HG03558 (cell line): ENCODE data around the gene TAF13.

Experiments used
- ATAC-seq: cut with Tn5 transposase; IDR thresholded peaks from one replicate; pipeline ENCODE4 v1.9.1; 2021; ENCODE audit warnings: moderate number of reproducible peaks; ENCODE audit not compliant: unreplicated experiment; ENCODE audit errors: extremely low read depth

Gene TAF13

GRCh38 chr1:109075531-109076490, at the start of gene TAF13:
Gene TAF13 (minus strand): TSS chr1:109076003. CDS start chr1:109075947, 56 bp downstream.
- peak; percentile 98 for ATAC-seq

- no peak for ATAC-seq
Measured at GRCh38 chr1:109120356-109120755, 44.6 kb upstream of the TAF13 start.

GRCh38 chr1:109118089-109118488, 42.3 kb upstream of the TAF13 start:
- ATAC-seq: no peak

- no peak for ATAC-seq
Measured at GRCh38 chr1:109116286-109116685, 40.5 kb upstream of the TAF13 start.

GRCh38 chr1:109115685-109116084, 39.9 kb upstream of the TAF13 start:
- no peak for ATAC-seq

- no peak for ATAC-seq
Measured at GRCh38 chr1:109114342-109114674, 38.5 kb upstream of the TAF13 start.

- no peak for ATAC-seq
Measured at GRCh38 chr1:109113590-109114341, 38.0 kb upstream of the TAF13 start, which contains the start of gene ELAPOR1. Gene ELAPOR1 (plus strand): TSS chr1:109114115. CDS start chr1:109114184, 69 bp downstream.

- no peak for ATAC-seq
Measured at GRCh38 chr1:109112652-109113285, 37.0 kb upstream of the TAF13 start.

GRCh38 chr1:109112056-109112651, 36.4 kb upstream of the TAF13 start:
- ATAC-seq: no peak

- ATAC-seq: no peak
Measured at GRCh38 chr1:109111386-109112055, 35.7 kb upstream of the TAF13 start.

GRCh38 chr1:109109906-109110305, 34.1 kb upstream of the TAF13 start:
- ATAC-seq: no peak

- no peak for ATAC-seq
Measured at GRCh38 chr1:109107785-109108184, 32.0 kb upstream of the TAF13 start.

GRCh38 chr1:109105881-109106280, 30.1 kb upstream of the TAF13 start:
- no peak for ATAC-seq

GRCh38 chr1:109104364-109105151, 28.8 kb upstream of the TAF13 start:
- no peak for ATAC-seq

GRCh38 chr1:109099938-109100773, 24.4 kb upstream of the TAF13 start:
- ATAC-seq: peak; percentile 77

GRCh38 chr1:109096120-109096519, 20.3 kb upstream of the TAF13 start:
- ATAC-seq: no peak

GRCh38 chr1:109095631-109096030, 19.8 kb upstream of the TAF13 start:
- ATAC-seq: no peak

- no peak for ATAC-seq
Measured at GRCh38 chr1:109094871-109095270, 19.1 kb upstream of the TAF13 start.
